HG02852 (cell line): Measurements from ENCODE around the gene LAYN.

Experiments used
- ATAC-seq: cut with Tn5 transposase; IDR thresholded peaks from one replicate; pipeline ENCODE4 v1.9.1; 2021; ENCODE audit warnings: mild to moderate bottlenecking, moderate library complexity; ENCODE audit not compliant: unreplicated experiment

LAYN gene, protein sequence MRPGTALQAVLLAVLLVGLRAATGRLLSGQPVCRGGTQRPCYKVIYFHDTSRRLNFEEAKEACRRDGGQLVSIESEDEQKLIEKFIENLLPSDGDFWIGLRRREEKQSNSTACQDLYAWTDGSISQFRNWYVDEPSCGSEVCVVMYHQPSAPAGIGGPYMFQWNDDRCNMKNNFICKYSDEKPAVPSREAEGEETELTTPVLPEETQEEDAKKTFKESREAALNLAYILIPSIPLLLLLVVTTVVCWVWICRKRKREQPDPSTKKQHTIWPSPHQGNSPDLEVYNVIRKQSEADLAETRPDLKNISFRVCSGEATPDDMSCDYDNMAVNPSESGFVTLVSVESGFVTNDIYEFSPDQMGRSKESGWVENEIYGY

DNA sequence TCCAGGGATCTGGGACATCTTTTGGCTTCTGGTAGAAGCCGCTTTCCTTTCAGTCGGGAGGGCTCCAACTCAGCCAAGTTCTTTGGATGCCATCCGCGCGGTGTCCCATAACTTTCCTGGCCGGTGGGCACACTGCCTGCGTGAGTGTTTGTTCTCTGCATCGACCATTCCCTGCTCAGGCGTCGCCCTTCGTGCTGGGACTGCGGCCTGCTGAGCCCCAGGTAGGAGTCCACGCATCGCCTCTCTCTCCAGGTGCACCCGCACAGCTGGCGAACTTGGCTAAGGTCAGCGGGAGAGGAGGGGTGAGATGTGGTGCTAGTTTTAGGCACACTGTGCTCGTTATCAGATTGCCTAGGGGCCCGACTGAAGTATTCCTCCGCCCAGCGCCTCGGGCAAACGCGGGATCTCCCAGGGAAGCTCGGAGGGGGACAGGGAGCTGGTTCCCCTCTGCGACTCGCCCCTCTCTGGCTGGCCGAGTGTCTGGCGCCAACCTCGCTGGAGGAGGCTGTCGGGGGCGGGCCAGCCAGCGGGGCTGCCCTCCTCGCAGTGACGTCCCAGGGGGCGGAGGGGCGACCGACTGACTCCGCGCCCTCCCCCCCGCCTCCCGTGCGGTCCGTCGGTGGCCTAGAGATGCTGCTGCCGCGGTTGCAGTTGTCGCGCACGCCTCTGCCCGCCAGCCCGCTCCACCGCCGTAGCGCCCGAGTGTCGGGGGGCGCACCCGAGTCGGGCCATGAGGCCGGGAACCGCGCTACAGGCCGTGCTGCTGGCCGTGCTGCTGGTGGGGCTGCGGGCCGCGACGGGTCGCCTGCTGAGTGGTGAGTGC lies at the start of gene LAYN:
Gene LAYN, plus strand, starts transcription at position 607 of the 823 bp plus-strand sequence. Its CDS starts 124 bp downstream, at position 731.
- no peak for ATAC-seq

DNA sequence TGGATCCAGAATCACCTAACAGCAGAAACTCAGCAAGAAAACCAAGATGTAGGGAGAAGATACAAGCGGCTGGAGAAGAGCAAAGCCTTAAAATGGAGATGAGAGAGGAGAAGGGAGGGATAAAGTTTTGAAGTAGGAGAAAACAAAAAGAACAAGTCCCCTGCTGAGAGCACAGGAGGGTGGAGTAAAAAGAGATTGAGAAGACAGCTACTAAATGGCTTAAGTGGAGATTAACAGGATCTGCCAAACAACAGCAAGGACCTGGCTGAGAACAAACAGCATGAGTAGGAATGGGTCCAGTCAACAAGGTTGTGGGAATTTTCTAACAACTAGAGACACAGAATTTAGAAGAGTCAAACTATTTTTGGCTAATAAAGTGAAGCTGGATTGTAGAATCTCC lies 46.5 kb upstream of the LAYN start:
- ATAC-seq: no peak

DNA sequence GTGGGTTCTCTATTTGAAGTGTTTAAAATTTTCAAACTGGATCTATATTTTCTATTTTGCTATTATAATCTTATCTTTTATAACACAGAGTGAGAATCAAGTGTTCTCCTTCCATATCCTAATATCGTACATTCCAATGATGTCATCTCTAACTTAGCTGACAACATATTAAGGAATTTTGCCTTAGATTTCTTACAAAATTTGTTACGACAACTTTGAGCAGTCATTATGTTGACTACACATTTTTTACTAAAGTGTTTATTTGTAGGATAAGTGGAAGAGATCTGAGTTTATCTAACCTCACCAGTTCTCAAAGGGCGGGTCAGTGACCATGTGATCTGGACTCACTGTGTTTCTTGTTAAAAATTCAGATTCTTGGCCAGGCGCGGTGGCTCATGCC lies 41.0 kb upstream of the LAYN start:
- ATAC-seq: no peak

DNA sequence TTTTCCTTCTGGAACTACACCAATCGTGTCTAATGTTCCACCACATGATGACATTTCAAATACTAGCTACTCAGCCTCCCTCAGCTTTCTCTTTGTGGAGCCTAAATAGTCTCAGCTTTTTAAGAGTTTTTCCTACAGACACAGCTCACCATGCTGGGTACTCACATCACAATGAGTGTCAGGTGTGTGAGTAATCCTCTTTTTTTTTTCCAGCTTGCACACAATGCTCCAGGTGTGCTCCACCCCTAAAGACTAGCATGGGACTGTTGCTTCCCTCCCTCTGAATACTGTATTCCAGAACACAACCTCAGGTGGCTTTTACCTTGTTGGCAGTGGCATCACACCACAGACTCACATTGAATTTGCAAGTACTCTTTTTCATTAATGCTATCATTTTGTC lies 40.0 kb upstream of the LAYN start:
- no peak for ATAC-seq

DNA sequence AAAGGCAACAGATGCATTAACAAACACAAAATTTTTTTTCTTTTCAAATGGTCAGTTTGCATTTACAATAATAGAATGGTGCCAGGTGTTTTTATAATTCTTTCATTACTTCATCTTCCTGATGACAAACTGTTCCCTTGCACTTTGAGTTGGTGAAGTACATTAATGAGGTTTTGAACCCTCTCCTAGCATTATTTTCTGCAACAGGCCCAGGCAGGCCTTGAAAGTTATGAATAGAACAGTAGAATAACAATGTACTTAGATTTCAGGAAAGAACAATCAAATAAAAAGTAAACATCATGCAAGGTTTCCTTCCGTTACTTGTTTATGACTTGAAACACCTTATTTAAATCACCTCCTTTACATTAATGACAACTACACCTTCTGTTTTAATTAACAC lies 37.9 kb upstream of the LAYN start:
- ATAC-seq: no peak

DNA sequence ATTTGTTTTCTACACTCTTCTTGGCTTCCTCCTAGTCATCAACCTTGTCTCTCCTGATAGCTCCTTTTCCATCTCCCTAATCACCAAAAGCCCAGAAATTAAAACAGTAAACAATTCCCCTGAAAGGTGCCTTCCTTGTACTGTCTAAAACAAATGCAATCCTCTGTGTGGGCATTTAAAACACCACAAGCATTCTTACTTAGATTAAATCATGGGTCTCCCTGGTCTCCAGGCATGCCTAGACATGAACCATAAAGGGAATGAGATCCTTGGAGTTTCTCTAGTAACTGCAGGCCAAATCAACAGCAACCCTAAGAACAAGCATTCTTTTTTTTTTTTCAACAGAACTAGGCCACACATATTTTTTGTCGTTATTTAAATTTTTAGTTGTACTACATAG lies 30.2 kb upstream of the LAYN start:
- ATAC-seq: no peak

DNA sequence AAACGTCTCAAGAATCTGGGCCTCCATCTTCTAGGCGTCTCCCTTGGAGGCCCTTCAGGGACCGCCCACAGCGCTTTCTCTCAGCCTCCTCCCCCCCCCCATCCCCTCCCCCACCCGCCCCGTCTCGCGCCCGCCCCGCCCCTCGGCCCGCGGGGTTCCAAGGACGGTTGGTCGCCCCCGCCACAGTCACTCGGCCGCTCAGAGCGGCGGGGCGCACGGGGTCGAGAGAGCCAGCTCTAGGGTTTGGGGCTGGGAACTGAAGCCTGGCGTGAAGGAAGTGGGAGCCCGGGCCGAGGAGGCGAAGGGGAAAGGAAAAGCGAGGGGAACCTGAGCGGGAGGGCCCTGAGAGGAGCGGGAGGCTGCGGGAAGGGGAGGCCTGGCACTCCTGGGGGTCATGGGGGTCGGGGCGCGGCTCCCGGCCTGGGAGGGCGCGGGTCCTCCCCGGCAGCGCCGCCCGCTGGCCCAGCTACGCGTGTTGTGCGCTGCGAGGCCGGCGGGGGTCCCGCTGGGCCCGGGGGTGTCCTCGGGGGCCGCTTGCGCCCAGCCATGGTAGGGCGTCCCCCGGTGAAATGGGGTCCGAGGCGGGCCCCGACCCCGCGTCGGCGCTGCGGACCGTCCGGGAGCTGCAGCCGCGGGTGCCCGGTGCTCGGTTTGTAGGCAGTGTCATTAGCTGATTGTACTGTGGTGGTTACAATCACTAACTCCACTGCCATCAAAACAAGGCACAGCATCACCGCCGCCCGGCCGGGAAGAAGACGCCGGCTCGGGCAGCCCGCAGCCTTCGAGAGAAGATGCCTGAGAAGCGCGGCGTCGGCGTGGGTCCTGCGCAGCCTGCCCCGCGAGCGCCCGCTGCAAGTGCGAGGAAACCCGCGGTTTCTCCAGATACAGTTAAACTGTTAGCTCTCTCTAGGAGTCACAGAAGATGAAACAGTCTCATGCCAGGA lies 28.0 kb upstream of the LAYN start, which contains the start of gene BTG4:
Gene BTG4, minus strand, starts transcription at position 91 of the 944 bp plus-strand sequence. CDS start 13,610 bp downstream, outside the sequence.
- no peak for ATAC-seq

DNA sequence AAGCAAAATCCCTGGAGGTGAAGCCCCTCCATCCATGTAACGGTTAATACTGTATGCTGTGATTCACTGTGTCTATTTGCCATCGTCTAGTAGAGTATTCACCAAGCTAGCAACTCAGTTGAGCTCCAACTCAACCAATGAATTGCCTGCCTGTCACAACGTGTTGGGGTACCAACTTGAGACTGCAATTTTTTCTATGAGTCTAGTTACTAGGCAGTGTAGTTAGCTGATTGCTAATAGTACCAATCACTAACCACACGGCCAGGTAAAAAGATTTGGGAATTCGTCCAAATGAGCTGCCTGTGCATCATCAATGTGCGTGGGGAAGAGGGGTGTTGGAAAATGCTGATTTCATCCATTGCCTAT lies 27.3 kb upstream of the LAYN start:
- ATAC-seq: no peak

DNA sequence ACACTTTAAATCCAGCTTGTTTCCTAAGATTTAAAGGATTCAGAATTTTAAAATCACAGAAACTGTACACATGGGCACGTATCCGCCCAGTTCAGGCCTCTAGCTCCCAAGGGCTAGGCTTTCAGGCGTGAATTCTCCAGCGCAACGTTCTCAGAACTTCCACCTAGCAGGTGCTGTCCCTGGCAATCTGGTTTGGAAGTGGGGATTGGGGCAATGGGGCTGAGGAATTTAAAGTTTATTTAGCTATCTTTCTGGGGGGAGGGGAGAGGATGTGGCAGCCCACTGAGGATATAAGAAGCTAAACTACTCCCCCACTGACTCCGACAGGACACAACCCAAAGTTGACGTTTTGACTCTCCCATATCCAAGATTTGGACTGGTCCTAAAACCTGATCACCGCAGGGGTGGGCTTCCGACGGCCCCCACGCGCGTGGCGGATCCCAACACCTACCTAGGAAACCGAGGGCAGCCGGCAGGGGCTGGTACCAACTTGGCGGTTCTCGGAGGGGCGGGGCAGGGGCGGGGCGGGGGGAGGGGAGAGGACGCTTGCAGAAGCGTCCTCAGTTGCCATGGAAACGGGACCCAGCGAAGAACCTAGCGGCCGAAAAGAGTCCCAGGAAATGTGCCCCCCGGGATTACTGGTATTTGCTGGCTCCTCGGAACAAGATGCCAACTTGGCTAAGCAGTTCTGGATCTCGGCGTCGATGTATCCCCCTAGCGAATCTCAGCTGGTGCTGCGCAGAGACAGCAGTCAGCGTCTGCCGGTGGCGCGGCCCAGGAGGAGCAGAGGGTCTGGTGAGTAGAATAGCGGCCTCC lies 26.1 kb upstream of the LAYN start, which contains the start of gene HOATZ:
Gene HOATZ, plus strand, starts transcription at position 563 of the 816 bp plus-strand sequence. Its CDS starts 7 bp downstream, at position 570.
- no peak for ATAC-seq

DNA sequence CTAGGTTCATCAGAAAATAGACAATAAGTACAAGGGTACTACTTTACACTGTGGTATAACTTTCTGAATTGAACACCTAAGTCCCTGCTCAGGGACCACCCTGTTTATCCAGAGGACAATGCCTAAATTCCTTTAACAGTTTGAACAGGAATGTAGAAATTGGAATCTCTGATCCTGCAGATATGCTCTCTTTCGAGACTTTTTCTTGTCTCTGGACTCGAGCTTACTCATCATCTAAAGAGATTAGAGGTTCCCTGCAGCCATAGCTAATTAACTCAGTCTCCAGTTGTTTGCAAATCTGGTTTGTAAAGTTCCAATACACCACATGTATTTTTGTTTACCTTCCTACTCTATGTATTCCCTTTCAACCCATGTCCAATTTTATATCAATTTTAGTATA lies 24.9 kb upstream of the LAYN start:
- no peak for ATAC-seq

DNA sequence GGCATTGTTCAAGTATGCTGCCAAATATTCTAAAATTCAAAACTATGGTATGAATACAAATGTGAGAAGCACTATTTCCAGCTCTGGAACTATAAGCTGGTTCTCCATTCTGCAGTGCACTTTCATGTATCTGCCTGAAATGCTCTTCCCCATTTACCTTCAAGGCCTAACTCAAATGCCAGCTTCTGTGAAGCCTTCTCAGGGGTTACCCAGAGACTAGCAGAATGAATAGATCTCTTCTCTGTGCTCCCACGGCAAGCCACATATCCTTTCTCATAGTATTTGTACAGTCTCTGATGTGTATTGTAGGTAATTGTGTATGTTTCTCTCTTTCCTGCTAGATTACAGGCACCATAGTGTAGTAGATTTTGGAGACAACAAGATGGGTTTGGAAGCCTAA lies 21.9 kb upstream of the LAYN start:
- no peak for ATAC-seq

DNA sequence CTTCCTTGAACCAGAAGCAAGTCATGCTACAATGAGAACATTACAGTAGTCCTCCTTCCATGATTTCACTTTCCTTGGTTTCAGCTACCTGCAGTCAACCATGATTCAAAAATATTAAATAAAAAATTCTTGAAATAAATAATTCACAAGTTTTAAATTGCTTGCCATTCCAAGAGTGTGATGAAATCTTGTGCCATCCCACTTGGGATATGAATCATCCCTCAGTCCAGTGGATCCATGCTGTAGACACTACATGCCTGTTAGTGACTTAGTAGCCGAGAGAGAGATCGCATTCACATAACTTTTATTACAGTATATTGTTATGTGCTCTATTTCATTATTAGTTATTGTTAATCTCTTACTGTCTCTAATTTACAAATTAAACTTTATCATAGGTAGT lies 20.0 kb upstream of the LAYN start:
- no peak for ATAC-seq

DNA sequence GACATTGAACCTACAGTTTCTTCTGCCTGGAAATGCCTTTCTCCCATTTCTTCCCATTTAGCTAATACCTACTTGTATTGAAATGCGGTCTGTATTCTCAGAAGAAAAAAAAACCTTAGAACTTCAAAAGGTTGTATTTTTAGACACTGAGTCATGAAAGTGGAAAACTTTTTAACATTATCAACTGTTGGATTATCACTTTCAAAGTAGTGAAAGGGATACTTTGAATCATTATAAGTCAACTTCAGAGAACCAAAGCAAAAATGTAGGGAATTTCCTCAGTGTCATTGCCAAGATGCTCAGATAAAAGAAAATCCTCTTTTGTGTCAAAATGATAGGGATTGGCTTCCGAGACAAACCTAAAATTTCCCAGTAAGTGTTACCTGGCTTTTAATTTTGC lies 19.4 kb upstream of the LAYN start:
- no peak for ATAC-seq

DNA sequence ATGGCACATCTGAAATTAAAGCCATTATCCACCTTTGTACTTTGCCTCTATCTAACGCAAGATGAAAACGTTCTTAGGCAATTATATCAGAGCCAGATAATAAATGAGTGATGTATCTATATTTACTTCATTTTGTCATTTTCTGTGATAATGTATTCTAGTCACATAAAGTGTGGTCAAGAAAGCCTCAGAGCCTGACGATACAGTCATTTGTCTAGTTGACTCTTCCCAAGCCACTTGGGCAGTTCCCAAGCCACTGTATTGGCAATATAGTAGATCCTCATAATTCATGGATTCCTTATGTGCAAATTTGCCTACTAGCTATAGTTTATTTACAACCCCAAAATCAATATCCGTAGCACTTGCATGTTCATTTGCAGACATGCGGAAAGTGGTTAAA lies 18.1 kb upstream of the LAYN start:
- no peak for ATAC-seq

DNA sequence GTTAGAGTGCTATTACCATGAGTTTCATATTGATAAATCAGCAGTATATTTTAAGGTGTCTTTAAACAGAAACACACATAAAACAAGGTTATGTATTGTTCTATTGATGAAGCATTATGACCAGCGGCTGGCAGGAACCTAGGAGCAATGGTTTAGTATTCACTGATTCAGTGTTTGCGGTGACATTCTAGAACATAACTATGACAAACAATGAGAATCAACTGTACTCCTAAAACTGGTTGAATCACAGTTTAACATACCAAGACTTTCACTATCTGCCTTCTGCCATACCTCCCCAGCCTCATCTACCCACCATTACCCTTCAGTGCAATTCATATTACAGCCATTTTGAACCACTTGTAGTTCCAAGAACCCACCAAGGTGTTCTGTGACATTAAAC lies 17.2 kb upstream of the LAYN start:
- no peak for ATAC-seq

DNA sequence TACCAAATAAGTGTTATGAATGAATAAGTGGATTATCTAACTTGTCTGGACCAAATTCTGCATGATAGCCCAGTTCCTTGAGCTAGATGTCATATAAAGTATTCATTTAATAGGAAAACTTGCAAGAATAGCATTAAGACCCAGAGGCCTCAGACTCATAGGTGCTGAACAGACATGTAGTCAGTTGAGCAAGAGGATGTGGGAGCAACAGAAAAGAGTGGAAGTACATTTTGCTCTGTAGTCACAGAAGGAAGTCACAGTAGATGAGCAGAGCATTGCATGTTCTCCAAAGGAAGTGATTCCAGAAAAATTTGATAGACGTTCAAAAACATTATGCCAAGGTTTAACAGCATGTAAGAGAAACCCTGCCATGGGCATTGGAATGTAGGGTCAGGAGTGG lies 16.5 kb upstream of the LAYN start:
- no peak for ATAC-seq

DNA sequence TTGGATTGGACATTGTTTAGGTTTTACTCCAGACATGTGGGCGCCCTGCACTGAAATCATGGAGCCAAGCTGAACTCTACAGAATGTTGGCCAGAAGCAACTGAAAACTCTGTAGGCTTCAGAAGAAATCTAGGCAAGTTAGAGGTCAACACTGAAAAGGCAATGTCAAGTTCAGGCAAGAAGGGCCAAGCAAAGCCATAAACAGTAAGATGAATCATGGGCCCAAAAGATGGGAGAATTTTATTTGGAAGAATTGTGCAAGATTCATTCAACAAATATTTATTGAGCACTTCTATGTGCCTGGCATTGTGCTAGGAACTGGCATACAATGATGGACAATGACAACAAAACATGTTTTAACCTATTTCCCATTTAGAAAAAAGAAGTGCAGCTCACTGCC lies 15.1 kb upstream of the LAYN start:
- no peak for ATAC-seq

DNA sequence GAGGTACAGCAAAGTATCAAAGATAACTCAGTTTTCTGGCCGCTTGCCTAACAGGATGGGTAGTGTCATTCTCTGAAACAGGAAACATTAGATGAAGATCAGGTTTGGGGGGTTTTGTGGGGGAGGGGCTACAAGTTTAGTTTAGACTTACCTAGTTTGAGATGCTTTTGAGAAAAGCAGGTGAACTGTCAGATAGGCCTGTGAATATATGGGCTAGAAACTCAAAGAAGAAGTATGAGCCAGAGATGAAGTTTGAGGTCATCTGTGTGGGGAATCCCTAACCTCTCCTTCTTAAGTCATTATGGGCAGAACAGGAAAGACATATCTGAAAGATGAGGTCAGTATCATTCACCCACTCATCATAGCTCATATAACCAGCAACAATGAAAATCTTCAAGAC lies 14.0 kb upstream of the LAYN start:
- ATAC-seq: no peak

DNA sequence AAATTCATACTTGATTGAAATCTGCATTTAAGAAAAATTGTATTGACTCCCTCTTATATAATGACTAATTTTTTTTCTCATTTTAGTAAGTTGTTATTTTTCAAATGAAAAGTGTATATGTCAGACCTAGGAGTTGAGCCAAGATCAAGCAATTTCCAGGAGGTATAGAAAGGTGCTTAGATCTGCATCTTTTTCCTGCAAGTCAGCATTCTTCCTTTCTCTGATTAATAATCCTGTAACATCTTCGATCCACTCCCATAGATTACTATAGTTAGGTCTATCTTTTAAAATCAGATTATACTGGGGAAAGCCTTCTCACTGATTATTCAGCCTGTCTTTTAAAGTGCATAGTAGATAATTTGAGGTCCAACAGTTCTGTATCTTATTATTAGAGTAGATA lies 13.2 kb upstream of the LAYN start:
- ATAC-seq: no peak

DNA sequence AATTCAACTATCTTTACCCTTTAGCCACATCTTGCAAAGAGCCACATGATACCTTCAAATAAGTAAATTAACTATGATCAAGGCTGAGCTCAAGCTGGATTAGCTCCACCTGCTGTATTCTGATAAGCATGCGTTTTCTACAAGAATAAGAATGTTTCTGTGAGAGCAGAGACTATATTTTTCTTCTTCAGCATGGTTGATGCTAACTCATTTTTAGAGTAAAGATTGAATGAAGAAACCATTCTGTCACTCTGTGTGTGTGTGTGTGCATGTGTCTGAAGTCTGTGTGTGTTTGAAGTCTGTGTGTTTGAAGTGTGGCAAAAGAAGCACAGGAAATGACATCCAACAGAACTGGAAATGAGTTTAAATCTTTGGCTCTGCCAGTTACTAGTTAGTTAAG lies 12.0 kb upstream of the LAYN start:
- ATAC-seq: no peak
